ENCODE measurements around the gene TGFBR3L. TPM values are rescaled to one million over a fixed set of nuclear protein-coding genes. Genes with fewer than 3 reads are reported as not detected.

Gene TGFBR3L
- total RNA-seq, 1 experiment from 2014 or later = 9.8 TPM

- H3K27ac Mint-ChIP-seq (ENCODE audit: unreplicated experiment) = peak overlapping the region; percentile 89
- POLR2A ChIA-PET = interaction anchor here (0.5 to 2.2 kb wide), 6 partner anchors 19 to 74 kb away, joined by 4 to 20 read pairs (median 14); partner anchors contain the start of genes LRRC8E, MAP2K7, SNAPC2 and TIMM44
- Histone ChIP-seq H3K4me1 (peaks cover 7% of the 10 kb centered on the region), H3K9me3 (no peaks in the 10 kb centered on the region), H3K36me3 (ENCODE audit: control insufficient read depth, insufficient read depth, low read length) (no peaks in the 10 kb centered on the region), H3K4me3 (ENCODE audit: low read depth, low read length) (peak overlapping the region; percentile 77), H3K27me3 (replicated peaks; ENCODE audit: control insufficient read depth, insufficient read depth, low read length) (no peaks in the 10 kb centered on the region; the same call in 1 of the 2 replicates)
- peaks cover 9% of the 10 kb centered on the region for H3K4me1 Mint-ChIP-seq (ENCODE audit: low read depth, unreplicated experiment)
- peaks cover 19% of the 10 kb centered on the region for H3K36me3 Mint-ChIP-seq (ENCODE audit: insufficient read depth, unreplicated experiment)
- TF ChIP-seq CTCF (IDR thresholded peaks at IDR 0.05; ENCODE audit: insufficient read depth in 1 of 2, low read depth in 1 of 2, low read length in 1 of 2, severe bottlenecking in 1 of 2, unreplicated experiment in 1 of 2) = no peak
- no peaks in the 10 kb centered on the region for H3K9me3 Mint-ChIP-seq (ENCODE audit: unreplicated experiment)
- intact Hi-C loops (cut with micrococcal nuclease; ENCODE audit: unreplicated experiment) = loop anchor here (1.0 to 2.0 kb wide), 2 partner anchors 33 to 51 kb away; partner anchors contain the start of genes MAP2K7 and SNAPC2
- DNase-seq = peak; percentile 81 to 91
- H3K4me3 Mint-ChIP-seq (ENCODE audit: unreplicated experiment) = peak overlapping the region; percentile 87
- no peaks in the 10 kb centered on the region for H3K27me3 Mint-ChIP-seq (ENCODE audit: insufficient read depth, unreplicated experiment)
- no TSS peak for BruUV-seq (replicated peaks)
- CTCF ChIA-PET = interaction anchor here (0.5 to 2.2 kb wide), 17 partner anchors 10 to 1026 kb away, joined by 3 to 50 read pairs (median 8); partner anchors contain the start of genes LRRC8E, MAP2K7, SNAPC2 and TIMM44
Observed at GRCh38 chr19:7869453-7869909, 45.1 kb upstream of the TGFBR3L start.

- ChIA-PET POLR2A (interaction anchor here (0.5 to 2.2 kb wide), 6 partner anchors 18 to 73 kb away, joined by 4 to 20 read pairs (median 14); partner anchors contain the start of genes LRRC8E, MAP2K7, SNAPC2 and TIMM44), CTCF (interaction anchor here (0.5 to 2.2 kb wide), 18 partner anchors 9 to 1026 kb away, joined by 3 to 50 read pairs (median 7); partner anchors contain the start of genes LRRC8E, MAP2K7, SNAPC2 and TIMM44)
- Mint-ChIP-seq H3K27me3 (ENCODE audit: insufficient read depth, unreplicated experiment) (no peaks in the 10 kb centered on the region), H3K4me1 (ENCODE audit: low read depth, unreplicated experiment) (peaks cover 9% of the 10 kb centered on the region), H3K9me3 (ENCODE audit: unreplicated experiment) (no peaks in the 10 kb centered on the region), H3K27ac (ENCODE audit: unreplicated experiment) (peak overlapping the region; percentile 89), H3K4me3 (ENCODE audit: unreplicated experiment) (peak overlapping the region; percentile 87), H3K36me3 (ENCODE audit: insufficient read depth, unreplicated experiment) (peaks cover 19% of the 10 kb centered on the region)
- Histone ChIP-seq H3K4me1 (peaks cover 11% of the 10 kb centered on the region), H3K9me3 (no peaks in the 10 kb centered on the region), H3K36me3 (ENCODE audit: control insufficient read depth, insufficient read depth, low read length) (no peaks in the 10 kb centered on the region), H3K4me3 (ENCODE audit: low read depth, low read length) (peak overlapping the region; percentile 77), H3K27me3 (replicated peaks; ENCODE audit: control insufficient read depth, insufficient read depth, low read length) (no peaks in the 10 kb centered on the region; the same call in 1 of the 2 replicates)
- intact Hi-C loops (cut with micrococcal nuclease; ENCODE audit: unreplicated experiment) = loop anchor here (1.0 to 2.0 kb wide), 2 partner anchors 33 to 50 kb away; partner anchors contain the start of genes MAP2K7 and SNAPC2
- DNase-seq = peak; percentile 85 to 94
- BruUV-seq (replicated peaks) = no TSS peak
- no peak for TF ChIP-seq CTCF (IDR thresholded peaks at IDR 0.05; ENCODE audit: insufficient read depth in 1 of 2, low read depth in 1 of 2, low read length in 1 of 2, severe bottlenecking in 1 of 2, unreplicated experiment in 1 of 2)
Observed at GRCh38 chr19:7869910-7870511, 44.6 kb upstream of the TGFBR3L start.

- H3K9me3 Mint-ChIP-seq (ENCODE audit: unreplicated experiment) = no peaks in the 10 kb centered on the region
- peak overlapping the region; percentile 87 for H3K4me3 Mint-ChIP-seq (ENCODE audit: unreplicated experiment)
- peaks cover 9% of the 10 kb centered on the region for H3K4me1 Mint-ChIP-seq (ENCODE audit: low read depth, unreplicated experiment)
- H3K27ac Mint-ChIP-seq (ENCODE audit: unreplicated experiment) = peak overlapping the region; percentile 45
- Histone ChIP-seq H3K36me3 (ENCODE audit: control insufficient read depth, insufficient read depth, low read length) (no peaks in the 10 kb centered on the region), H3K9me3 (no peaks in the 10 kb centered on the region), H3K4me1 (peaks cover 11% of the 10 kb centered on the region), H3K27me3 (replicated peaks; ENCODE audit: control insufficient read depth, insufficient read depth, low read length) (no peaks in the 10 kb centered on the region; the same call in 1 of the 2 replicates), H3K4me3 (ENCODE audit: low read depth, low read length) (no peak overlapping the region)
- CTCF ChIA-PET = interaction anchor here (0.6 to 1.2 kb wide), 2 partner anchors 18 to 1182 kb away, joined by 5 to 8 read pairs; no protein-coding TSS in a partner anchor
- no peak for TF ChIP-seq CTCF (IDR thresholded peaks at IDR 0.05; ENCODE audit: insufficient read depth in 1 of 2, low read depth in 1 of 2, low read length in 1 of 2, severe bottlenecking in 1 of 2, unreplicated experiment in 1 of 2)
- no TSS peak for BruUV-seq (replicated peaks)
- POLR2A ChIA-PET = no interaction called here
- H3K36me3 Mint-ChIP-seq (ENCODE audit: insufficient read depth, unreplicated experiment) = peaks cover 19% of the 10 kb centered on the region
- no peaks in the 10 kb centered on the region for H3K27me3 Mint-ChIP-seq (ENCODE audit: insufficient read depth, unreplicated experiment)
- peak; percentile 76 to 91 for DNase-seq
- intact Hi-C loops (cut with micrococcal nuclease; ENCODE audit: unreplicated experiment) = no loop called here
Observed at GRCh38 chr19:7870571-7871436, 43.8 kb upstream of the TGFBR3L start.
